Hepatocyte (in vitro differentiated cells): ENCODE measurements around the gene DNAJA4.

Source experiments
- CTCF ChIP-seq: fragments of 200-600 bp; sonication (generic); IDR thresholded peaks from 2 replicates; pipeline ENCODE4 v1.5.1; 2016; ENCODE audit warnings: antibody characterized with exemption, mild to moderate bottlenecking; ENCODE audit not compliant: poor library complexity
- EZH2 ChIP-seq: fragments of 200-600 bp; sonication (generic); IDR thresholded peaks from 2 replicates; pipeline ENCODE4 v1.6.1; 2016; ENCODE audit warnings: antibody characterized with exemption, mild to moderate bottlenecking, borderline replicate concordance
- EZH2phosphoT487 ChIP-seq: fragments of 200-600 bp; sonication (generic); IDR thresholded peaks from one replicate; pipeline ENCODE4 v1.6.1; 2018; ENCODE audit warnings: antibody characterized with exemption, mild to moderate bottlenecking, low read depth, moderate library complexity; ENCODE audit not compliant: unreplicated experiment, severe bottlenecking

- TF ChIP-seq CTCF (no peak), EZH2phosphoT487 (no peak), EZH2 (no peak)
These were observed 35.9 kb upstream of the DNAJA4 start for GRCh38 chr15:78228356-78228996.
